HG02943 (cell line): ENCODE measurements around the gene AEN.
"Not testable (repeated sequence)": the region's sequence is repeated elsewhere in the genome, so short reads cannot be mapped to it uniquely, and the experiment has no call there.

Source experiments
- ATAC-seq: cut with Tn5 transposase; IDR thresholded peaks from one replicate; pipeline ENCODE4 v1.9.1; 2021; ENCODE audit warnings: mild to moderate bottlenecking, low read depth, moderate library complexity; ENCODE audit not compliant: unreplicated experiment

AEN gene

GRCh38 chr15:88630141-88630721, 9.1 kb downstream of the AEN start:
- ATAC-seq: no peak

DNA sequence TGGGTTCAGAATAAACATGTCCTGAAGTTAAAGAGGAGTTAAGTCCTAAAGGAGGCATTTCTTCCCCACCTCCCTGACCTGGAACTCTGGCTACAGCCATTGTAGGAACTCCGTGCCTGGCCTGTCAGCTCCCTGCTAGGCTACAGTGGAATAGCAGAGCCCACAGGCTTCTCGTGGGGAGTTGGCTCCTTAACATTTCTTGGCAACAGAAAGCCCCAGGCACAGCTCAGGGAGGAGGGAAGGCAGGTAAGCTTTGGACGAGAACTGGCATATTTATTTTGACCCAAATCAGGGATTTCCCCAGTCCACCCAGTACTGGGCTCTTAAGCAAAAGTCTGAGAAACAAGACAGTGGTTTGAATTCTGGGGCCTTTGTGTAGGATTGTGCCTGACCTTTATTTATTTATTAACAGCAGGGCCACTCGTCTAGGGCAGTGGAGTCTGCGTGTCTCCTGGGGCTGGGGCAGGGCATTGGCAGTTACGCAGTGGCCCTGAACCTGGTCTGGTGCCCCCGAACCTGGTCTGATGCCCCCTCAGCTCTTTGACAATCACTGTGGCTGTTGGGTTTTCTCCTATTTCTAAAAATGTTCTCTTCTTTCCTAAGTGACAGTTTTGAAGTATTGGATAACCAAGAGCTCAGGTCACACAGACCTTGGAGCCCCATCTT, 9.8 kb downstream of the AEN start:
- no peak for ATAC-seq

DNA sequence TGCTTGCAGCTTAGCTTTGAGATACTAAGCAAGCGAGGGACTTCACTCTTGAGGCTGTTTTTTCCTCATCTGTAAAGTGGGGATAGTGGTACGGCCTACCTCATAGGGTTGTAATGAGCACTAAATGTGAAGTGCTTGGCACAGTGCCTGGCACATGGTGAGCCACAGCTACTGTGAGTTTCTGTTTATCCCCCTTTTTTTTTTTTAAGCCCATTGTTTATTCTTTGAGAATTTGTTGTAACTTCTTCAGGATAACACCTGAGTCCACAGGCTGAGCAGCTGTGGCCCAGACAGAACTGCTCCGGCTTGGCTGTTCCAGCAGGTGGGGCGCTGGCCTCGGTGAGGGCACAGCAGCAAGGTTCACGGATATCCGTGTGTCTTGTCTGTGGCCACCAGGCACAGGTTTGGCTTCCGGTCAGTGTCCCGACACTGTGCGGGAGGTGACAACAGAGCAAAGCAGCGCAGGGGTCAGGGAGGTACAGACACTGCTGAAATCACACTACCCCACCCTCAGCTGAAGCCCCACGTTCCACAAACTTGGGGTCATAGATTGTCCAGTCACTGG, 10.4 kb downstream of the AEN start:
- ATAC-seq: no peak

- ATAC-seq: not testable (repeated sequence)
Measured at GRCh38 chr15:88632797-88633196, 11.7 kb downstream of the AEN start.

GRCh38 chr15:88634449-88634848, 13.3 kb downstream of the AEN start:
- ATAC-seq: no peak

DNA sequence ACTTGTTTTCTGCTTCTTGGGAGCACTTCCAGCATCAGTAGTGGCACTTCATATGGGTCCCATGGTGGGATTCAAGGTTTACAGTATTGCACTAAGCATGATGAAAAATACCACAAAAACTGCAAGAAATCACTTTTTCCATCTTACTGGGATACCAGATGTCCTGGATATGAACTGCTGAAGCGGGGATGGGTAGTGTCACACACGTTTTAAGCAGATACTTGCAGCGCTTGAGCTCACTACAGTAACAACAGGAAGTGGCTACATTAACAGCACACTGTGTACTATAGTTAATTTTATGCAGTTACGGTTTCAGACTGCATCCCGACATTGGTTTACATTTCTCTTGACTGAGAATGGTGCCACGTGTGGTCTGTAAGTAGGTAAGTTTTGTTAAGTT, 14.2 kb downstream of the AEN start:
- ATAC-seq: peak; percentile 35

GRCh38 chr15:88636050-88636449, 14.9 kb downstream of the AEN start:
- no peak for ATAC-seq

GRCh38 chr15:88636654-88637053, 15.5 kb downstream of the AEN start:
- ATAC-seq: no peak

DNA sequence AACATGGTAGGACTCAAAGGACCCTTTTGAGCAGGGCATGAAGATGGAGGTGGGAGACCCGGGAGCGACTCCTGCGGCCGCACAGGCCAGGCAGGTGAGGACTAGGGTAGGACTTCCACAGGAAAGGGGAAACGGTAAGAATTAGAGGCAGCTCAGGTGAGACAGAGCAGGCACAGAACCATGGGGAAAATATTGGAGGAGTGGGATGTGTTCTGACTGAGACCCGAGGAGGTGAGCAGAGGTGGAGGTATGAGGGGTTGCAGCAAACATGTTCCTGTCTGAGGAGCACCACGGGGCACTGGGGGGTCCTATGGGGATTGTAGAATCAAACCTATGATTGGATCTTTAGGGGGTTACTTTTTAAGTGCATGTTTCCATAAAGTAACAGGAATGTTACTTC, 16.3 kb downstream of the AEN start:
- ATAC-seq: no peak

- no peak for ATAC-seq
Measured at GRCh38 chr15:88637841-88638625, 16.9 kb downstream of the AEN start.

DNA sequence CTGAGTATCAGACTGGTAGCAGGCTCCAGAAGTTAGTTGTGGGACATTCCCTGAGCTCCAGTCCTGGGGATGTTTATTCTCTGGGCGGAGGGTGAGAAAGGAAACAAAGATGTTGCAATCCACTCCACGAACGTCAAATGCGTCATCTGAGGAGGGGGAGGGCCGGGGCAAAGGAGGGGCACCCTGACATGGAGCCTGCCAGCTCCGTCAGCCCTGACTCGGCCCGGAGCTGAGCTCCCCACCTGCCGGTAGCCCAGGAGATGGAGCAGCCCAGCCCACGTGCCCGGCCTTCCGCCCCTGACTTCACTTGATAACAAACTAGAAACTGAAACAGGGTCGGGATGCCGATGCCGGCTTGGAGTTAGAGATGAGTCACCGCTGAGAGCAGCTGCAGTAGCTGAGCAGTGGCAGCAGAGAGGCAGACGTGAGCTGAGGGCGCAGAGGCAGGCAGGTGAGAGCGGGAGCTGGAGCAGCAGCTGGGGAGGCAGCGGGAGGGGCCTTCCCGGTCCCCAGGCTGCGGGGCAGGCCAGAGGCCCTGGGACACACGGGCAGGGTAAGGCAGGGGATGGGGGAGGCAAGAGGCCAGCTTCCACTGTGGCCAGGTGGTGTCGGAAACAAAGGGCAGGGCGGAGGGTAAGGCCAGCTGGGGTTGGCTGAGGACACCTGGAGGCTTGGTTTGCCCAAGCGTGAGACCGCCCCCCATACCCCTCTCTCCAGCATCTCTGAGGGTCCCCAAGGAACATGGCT, 17.7 kb downstream of the AEN start, which contains the start of gene ISG20:
Gene ISG20, plus strand, starts transcription at position 391 of the 747 bp plus-strand sequence. Its CDS starts 351 bp downstream, at position 742.
- peak; percentile 59 for ATAC-seq

GRCh38 chr15:88641959-88642452, 20.9 kb downstream of the AEN start:
- no peak for ATAC-seq

DNA sequence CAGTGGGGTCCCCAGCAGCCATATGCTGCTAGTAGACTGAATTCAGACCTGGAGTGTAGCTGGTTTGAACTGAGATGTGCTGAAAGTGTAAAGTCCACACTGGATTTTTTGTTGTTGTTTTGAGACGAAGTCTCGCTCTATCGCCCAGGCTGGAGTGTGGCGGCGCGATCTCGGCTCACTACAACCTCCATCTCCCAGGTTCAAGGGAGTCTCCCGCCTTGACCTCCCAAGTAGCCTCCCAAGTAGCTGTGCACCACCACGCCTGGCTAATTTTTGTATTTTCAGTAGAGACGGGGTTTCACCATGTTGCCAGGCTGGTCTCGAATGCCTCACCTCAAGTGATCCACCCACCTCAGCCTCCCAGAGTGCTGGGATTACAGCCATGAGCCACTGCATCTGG, 21.4 kb downstream of the AEN start:
- ATAC-seq: not testable (repeated sequence)

- ATAC-seq: no peak
Measured at GRCh38 chr15:88644741-88645140, 23.6 kb downstream of the AEN start.

- no peak for ATAC-seq
Measured at GRCh38 chr15:88645171-88646087, 24.3 kb downstream of the AEN start.

DNA sequence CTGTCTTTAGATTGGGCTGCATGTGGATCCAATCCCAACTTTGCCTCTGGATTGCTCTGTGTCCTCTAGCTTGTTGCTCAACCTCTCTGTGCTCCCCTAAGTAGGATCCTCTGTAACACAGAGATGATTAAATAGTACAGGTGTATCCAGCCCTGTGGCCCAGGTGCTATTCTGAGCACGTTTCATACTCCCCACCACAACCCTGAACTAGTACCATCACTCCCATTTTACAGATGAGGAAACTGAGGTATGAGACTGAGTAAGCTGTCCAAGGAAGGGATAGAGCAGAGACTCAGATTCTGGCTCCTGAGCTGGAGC, 24.9 kb downstream of the AEN start:
- ATAC-seq: no peak

GRCh38 chr15:88646951-88647350, 25.8 kb downstream of the AEN start:
- ATAC-seq: no peak

DNA sequence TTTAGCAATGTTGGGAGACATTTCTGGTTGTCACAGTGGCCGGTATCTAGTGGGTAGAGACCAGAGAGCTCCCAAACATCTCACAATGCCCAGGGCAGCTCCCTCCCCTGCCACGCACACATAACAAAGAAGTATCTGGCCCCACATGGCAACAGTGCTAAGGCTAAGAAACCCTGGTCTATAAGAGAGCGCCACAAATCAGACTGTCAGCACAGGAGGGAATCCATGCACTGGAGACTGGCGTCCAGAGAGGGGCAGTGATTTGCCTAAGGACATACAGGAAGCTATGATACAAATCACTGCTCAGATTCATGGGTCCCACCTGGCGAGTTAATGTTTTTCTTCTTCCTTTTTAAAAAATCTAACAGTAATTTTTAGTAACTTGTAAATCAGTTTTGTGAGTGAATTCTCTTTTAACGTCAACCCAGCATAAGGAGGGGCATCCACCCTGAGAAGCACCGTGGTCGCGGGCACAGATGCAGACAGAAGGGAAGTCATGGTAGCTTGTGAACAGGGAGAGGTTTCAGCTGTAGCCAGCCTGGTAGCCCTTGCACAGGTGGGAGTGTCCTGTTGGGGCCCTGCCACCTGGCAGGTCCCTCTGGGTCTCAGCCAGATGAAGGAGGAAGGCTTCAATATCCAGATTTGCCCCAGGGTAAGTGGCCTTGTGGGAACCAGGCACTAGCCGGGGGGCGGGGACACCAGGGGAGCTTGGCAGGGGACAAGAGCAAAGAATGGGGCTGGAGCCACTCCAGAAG, 26.4 kb downstream of the AEN start:
- no peak for ATAC-seq
